Fibroblast of mammary gland (primary cell): Measurements from ENCODE around the gene EPHB2.

Source experiments
- DNase-seq: peaks from one replicate; pipeline ENCODE4 v3.0.0-alpha.2; 2010; ENCODE audit warnings: low read depth
- H3K4me3 ChIP-seq: 2 replicates; pipeline ENCODE4 v1.5.1; 2011; ENCODE audit warnings: low read depth, mild to moderate bottlenecking, low read length, moderate library complexity; ENCODE audit not compliant: control insufficient read depth
- CTCF ChIP-seq: conservative IDR thresholded peaks from 2 replicates; pipeline ENCODE4 v1.5.1; 2011; ENCODE audit warnings: low read depth, low read length, inconsistent platforms; ENCODE audit not compliant: control insufficient read depth, insufficient read depth

Gene EPHB2

DNA sequence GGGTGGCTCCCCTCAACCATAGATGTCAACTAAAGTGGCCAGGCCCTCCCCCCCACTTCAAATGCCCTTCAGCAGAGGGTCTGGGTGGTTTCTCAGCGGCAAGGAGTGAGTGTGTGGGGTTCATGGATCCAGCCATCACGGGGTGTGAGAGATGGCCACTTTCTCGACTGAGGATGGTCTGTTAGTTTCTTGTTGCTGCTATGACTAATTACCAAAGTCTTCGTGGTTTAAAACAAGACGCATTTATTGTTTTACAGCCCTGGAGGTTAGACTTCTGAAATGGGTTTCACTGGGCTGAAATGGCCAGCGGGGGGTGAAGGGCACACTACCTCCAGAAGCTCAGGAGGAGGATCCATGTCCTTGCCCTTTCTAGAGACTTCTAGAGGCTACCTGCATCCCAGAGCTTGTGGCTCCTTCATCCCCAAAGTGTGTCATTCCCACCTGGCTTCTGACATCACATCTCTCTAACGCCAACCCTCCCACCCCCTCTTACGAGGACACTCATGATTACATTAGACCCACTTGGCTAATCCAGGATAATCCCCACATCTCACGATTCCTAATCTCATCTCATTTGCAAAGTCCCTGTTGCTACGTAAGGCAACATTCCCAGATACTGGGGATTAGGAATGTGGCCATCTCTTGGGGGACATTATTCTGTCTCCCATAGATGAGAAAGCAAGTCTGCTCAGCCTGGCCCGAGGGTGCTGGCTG is 53.0 kb downstream of the EPHB2 start:
- no peak for DNase-seq
- TF ChIP-seq CTCF: no peak
- no peak overlapping the region for H3K4me3 ChIP-seq

DNA sequence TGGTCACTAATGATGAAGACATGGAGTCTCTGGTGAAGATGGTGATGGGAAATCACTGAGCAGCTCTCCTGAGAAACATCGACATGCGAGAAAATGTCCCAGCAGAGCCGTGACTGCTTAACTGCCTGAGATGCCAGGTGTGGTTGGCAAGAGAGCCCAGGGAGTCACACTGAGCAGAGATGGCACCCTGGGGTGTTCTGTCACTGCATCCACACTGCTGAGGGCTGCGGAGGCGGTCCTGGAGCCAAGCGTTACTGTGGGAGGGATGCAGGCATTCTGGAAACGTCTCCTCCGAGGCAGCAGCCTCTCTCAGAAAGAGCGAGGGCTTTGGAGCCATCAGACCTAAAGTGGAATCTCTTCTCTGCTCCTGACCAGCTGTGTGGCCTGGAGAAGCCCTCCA is 57.2 kb downstream of the EPHB2 start:
- no peak for TF ChIP-seq CTCF
- no peak for DNase-seq
- H3K4me3 ChIP-seq: no peak overlapping the region

GRCh38 chr1:22769932-22770331 is 59.3 kb downstream of the EPHB2 start:
- no peak for TF ChIP-seq CTCF

GRCh38 chr1:22772014-22772413 is 61.4 kb downstream of the EPHB2 start:
- no peak for TF ChIP-seq CTCF
- DNase-seq: no peak
- H3K4me3 ChIP-seq: no peak overlapping the region

More at GRCh38 chr1:22769932-22770331, 59.3 kb downstream of the EPHB2 start:
- H3K4me3 ChIP-seq: no peak overlapping the region
- no peak for DNase-seq

DNA sequence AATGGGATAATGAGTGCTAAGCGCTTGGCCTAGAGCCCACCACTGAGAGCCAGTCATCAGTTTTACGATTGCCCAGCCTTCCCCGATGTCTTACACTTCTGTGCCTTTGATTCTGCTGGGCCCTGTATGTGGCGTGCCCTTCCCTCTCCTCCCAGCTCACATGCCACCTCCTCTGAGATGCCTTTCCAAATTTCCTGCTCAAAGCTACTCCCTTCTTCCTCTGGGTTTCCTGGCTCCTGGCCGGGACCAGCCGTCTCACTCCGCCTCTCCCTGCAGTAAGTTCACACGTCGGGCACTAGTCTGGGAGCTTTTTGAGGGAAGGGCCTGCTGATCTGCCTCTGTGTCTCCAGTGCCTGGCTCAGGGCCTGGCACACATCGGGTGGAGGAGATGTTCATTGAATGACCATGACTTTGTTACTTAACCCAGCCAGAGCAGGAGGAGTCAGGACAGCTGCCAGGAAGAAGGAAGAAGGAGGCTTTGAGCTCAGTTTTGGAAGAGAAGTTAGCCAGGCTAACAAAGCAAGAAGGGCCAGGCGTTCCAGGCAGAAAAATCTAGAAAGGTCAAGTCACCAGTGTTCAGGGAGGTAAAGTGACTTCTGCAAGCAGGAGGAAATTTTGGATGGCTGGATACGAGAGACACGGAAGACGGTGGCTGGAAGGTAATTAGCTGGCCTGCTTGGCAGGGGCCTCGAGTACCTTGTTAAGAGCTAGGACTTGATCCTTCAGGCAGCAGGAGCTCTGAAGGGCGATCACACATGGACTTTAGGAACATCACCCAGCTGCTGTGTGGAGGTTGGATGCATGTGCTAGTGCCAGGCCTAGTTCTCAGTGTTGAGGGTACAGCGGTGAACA is 63.6 kb downstream of the EPHB2 start:
- TF ChIP-seq CTCF: no peak
- DNase-seq: peak; percentile 66
- no peak overlapping the region for H3K4me3 ChIP-seq

- no peak overlapping the region for H3K4me3 ChIP-seq
- no peak for TF ChIP-seq CTCF
- no peak for DNase-seq
These were observed 64.2 kb downstream of the EPHB2 start for GRCh38 chr1:22774833-22775182.

GRCh38 chr1:22775478-22775877 is 64.8 kb downstream of the EPHB2 start:
- H3K4me3 ChIP-seq: no peak overlapping the region
- no peak for DNase-seq
- no peak for TF ChIP-seq CTCF
